ENCODE measurements around the gene ITGA3.
A peak's percentile ranks its signal among the peaks of the same experiment; 100 is the strongest.

The ITGA3 gene

DNA sequence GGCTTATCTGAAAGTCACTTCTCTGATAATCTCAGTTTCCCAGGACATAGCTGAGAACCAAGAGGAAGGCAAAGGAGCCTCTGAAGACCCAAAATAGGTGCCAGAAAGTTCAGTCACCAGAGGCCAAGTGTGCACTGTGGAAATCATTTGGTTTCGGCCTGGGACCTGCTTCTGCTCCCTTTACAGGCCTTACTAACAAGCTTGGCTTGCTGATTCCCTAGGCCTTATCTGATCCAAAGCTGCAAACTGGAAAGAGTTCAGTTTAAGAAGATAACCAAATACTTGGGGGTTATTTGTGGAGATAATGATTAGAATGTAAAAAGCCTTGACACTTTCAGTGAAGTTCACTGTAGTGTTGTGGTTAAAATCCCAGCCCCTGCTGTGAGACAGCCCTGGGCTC lies 17.0 kb downstream of the ITGA3 start:
- DNase-seq, result no peak

GRCh38 chr17:50074227-50074626 lies 18.3 kb downstream of the ITGA3 start:
- no peak for DNase-seq

DNA sequence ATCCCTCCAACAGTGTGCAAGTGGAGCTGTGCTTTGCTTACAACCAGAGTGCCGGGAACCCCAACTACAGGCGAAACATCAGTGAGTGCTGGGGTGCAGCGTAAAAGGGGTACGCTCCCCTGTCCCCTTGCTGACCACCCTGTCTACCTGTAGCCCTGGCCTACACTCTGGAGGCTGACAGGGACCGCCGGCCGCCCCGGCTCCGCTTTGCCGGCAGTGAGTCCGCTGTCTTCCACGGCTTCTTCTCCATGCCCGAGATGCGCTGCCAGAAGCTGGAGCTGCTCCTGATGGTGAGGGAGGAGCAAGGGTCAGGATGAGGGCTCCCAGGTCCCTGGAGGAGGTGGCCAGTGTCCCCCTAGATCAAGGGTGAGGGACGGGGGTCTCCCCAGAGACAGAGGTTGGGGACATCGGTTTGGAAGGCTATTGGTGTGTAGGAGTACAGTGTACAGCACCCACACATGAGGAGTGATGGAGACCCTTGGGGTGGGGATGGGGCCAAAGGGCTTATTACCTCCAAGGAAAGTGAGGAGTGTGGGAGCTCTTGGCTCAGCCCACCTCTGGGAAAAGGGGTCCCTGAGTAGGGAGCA lies 19.6 kb downstream of the ITGA3 start:
- DNase-seq, result no peak

- DNase-seq, result no peak
Measured at GRCh38 chr17:50076221-50076590, 20.3 kb downstream of the ITGA3 start.

GRCh38 chr17:50076591-50077235 lies 20.8 kb downstream of the ITGA3 start:
- no peak for DNase-seq

DNA sequence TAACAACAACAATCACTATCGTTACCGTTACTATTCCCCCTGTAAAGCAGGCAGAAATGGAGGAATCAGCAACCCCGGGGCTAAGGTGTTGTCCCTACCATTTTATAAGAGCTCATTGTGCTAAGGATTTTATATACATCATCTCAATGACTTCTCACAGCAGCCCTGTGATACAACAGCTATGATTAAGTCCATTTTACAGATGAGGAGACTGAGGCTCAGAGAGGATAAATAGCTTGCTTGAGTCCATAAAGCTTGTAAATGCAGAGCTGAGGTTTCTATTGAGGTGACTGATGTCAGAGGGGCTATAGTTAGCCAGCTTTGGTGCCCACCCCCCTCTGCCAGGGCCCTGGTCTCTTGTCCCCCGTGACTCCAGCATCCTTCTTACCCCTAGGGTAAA lies 22.5 kb downstream of the ITGA3 start:
- no peak for DNase-seq

DNA sequence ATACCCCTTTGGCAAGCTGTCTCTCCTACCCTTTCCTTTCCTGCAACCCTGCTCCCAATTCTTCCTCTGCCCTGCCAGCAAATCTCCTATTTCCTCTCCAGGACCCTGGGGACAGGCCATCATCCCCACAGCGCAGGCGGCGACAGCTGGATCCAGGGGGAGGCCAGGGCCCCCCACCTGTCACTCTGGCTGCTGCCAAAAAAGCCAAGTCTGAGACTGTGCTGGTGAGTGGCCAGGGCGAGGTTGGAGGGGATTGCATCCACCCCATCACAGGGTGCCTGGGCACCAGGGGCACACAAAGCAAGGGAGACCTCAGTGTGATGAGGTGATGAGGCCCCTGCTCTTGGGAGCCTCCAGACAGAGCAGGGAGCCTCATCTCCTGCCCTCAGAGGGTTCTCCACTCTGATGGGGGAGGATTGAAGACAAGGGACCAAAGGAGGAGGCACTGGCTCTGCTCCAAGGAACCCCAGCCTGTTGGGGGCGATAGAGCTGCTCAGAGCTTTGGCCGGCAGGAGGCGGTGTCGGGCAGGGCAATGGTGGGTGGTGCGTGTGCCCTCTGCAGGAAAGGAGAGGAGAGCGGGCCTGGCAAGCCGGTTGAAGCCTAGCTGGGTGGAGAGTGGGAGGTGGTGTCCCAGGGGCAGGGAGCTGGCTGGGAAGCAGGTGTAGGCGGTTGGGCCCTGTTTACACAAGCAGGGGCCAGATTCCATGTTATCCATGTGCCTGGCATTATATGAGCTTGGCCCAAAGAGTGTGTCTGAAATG lies 23.6 kb downstream of the ITGA3 start:
- peak in 1 of 2 donors; percentile 30 for DNase-seq

DNA sequence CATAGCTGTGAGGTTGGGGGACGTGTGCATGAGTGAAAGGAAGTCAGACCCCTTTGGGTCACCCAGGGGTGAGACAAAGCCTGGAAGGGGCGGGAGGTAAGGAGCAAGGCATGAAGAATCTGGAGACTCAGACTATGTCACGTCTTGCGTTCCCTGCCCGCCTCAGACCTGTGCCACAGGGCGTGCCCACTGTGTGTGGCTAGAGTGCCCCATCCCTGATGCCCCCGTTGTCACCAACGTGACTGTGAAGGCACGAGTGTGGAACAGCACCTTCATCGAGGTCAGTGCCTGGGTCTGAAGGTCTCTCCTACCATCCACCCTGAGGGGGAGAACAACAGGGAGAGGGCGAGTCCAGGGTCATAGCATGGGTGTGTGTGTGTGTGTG lies 24.2 kb downstream of the ITGA3 start:
- no peak for DNase-seq

GRCh38 chr17:50080827-50081226 lies 24.9 kb downstream of the ITGA3 start:
- no peak for DNase-seq

DNA sequence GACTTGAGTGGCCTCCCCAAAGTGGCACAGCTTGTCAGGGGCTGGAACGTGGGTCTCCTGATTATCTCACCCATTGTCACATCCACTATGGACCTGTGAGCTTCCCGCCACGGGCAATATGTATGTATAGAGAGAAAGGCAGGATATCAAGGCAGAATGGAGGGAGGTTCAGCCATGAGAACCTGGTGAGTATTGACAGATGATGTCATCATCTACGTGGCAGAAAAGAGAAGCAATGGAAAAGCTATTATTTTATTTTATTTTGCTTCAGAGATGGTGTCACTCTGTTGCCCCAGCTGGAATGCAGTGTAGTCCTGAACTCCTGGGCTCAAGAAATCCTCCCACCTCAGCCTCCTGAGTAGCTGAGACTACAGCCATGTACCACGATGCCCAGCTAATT lies 25.8 kb downstream of the ITGA3 start:
- no peak for DNase-seq

- DNase-seq, result peak; percentile 79 to 83
Measured at GRCh38 chr17:50087246-50087911, 31.5 kb downstream of the ITGA3 start.

- DNase-seq, result no peak
Measured at GRCh38 chr17:50087912-50088405, 32.0 kb downstream of the ITGA3 start.

DNA sequence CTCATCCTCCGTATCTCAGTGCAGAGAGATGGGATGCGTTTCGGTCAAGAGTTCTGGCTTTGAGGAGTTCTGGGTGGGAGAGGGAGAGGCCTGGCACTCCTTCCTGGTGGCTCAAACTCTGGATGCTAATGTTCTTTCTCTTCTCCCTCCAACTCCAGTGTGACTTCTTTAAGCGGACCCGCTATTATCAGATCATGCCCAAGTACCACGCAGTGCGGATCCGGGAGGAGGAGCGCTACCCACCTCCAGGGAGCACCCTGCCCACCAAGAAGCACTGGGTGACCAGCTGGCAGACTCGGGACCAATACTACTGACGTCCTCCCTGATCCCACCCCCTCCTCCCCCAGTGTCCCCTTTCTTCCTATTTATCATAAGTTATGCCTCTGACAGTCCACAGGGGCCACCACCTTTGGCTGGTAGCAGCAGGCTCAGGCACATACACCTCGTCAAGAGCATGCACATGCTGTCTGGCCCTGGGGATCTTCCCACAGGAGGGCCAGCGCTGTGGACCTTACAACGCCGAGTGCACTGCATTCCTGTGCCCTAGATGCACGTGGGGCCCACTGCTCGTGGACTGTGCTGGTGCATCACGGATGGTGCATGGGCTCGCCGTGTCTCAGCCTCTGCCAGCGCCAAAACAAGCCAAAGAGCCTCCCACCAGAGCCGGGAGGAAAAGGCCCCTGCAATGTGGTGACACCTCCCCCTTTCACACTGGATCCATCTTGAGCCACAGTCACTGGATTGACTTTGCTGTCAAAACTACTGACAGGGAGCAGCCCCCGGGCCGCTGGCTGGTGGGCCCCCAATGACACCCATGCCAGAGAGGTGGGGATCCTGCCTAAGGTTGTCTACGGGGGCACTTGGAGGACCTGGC lies 33.3 kb downstream of the ITGA3 start:
- DNase-seq, result no peak

DNA sequence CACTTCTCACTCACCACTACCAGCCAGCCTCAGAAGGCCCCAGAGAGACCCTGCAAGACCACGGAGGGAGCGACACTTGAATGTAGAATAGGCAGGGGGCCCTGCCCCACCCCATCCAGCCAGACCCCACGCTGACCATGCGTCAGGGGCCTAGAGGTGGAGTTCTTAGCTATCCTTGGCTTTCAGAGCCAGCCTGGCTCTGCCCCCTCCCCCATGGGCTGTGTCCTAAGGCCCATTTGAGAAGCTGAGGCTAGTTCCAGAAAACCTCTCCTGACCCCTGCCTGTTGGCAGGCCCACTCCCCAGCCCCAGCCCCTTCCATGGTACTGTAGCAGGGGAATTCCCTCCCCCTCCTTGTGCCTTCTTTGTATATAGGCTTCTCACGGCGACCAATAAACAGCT lies 34.2 kb downstream of the ITGA3 start:
- DNase-seq, result no peak

DNA sequence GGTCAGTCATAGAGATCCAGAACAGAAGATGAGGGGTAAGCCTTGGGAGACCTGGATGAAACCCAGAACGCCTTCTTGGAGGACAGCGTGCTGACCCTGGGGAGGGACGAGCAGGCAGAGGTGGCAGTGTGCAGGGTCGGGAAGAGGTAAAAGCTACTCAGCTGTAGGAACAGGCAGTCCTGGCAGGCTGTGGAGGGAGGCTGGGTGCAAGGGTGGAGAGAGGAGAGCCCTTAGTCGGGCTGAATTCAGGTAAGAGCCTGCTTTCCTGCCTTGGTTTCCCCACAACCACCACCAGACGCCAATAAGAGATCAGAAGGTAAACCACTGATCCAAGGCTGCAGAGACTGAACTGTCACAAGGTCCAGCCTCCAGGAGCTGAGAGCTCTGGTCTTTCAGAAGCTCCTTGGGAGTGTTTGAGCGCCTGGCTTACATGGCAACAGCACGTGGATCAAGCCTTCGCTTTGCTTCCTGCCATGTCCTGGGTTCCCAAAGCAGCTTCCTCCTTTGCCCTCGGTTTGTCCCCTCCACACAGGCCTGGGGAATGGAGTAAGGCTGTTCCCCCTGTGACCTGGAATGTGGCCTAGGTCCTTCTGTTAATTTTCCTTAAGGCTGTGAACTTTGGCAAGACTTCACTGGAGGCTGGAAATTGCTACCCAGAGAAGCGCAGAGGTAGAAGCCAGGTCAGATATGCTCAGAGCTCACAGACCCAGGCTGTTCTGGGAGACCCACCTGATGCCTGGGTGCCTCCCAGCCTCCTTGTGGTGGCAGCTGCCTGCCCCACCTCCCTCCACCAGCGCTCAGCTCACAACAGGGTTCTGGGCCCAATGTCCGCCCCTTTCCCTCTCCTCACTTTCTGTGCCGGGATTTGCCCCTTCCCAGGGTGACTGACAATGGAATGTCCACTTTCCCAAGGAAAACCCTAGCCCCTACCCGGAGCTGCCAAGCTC lies 35.3 kb downstream of the ITGA3 start:
- DNase-seq, result no peak

DNA sequence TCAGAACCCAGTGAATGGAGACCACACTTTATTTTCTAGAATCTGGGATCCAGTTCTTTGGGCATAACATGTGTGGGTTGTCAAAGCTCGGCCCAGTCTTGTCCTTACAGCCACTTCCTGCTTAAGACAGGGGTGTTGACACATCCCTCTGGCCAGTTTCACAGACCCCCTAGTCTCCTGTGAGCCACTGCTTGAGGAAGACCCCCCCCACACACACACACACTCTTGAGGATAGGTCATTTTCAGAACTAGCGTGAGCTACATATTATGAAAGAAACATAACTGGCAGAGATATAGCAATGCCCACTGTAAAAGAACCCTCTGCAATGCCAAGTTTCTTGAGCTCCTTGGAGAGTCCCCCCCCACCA lies 36.0 kb downstream of the ITGA3 start:
- no peak for DNase-seq

DNA sequence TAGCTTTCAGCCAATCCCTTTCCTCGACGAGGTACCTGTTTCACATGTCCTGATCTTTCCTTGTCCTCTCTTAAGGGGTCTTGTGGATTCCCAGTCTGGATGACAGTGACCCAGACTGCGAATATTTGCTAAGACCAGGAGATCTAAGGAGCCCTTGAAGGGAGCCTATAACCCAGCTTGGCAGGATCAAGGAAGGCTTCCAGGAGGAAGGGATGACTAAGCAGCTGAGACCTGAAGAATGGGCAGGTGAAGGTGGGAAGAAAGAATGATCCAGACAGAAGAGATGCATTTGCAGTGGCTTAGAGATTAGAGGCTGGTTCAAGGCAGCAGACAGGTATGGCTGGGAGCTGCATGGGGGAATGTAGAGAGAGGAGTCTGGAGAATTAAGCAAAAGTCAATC lies 37.3 kb downstream of the ITGA3 start:
- DNase-seq, result no peak

- DNase-seq, result no peak
Measured at GRCh38 chr17:50093807-50094206, 37.9 kb downstream of the ITGA3 start.

DNA sequence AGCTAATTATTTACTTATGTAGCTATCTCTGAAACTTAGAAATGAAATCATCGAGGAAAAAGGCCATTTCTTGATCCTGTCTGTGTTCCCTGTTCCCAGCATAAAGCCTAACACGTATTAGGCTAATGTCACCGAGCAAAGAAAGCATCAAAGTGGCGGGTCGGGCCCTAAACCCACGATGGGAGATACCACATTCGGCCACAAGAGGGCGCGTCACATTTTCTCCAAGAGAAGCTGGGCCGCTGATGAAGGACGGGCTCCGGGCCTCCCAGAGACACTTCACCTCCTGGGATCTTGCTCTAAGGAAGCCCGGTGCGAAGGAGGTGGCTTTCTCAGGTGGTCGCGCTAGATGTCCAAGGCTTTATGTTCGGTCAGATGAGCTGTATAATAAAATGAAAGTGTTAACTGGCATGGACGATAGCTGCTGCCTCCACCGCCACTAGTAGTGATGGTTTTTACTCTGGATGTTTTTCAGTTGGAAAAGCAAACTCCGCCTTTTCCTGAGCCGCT lies 38.4 kb downstream of the ITGA3 start:
- DNase-seq, result peak; percentile 94 to 97

DNA sequence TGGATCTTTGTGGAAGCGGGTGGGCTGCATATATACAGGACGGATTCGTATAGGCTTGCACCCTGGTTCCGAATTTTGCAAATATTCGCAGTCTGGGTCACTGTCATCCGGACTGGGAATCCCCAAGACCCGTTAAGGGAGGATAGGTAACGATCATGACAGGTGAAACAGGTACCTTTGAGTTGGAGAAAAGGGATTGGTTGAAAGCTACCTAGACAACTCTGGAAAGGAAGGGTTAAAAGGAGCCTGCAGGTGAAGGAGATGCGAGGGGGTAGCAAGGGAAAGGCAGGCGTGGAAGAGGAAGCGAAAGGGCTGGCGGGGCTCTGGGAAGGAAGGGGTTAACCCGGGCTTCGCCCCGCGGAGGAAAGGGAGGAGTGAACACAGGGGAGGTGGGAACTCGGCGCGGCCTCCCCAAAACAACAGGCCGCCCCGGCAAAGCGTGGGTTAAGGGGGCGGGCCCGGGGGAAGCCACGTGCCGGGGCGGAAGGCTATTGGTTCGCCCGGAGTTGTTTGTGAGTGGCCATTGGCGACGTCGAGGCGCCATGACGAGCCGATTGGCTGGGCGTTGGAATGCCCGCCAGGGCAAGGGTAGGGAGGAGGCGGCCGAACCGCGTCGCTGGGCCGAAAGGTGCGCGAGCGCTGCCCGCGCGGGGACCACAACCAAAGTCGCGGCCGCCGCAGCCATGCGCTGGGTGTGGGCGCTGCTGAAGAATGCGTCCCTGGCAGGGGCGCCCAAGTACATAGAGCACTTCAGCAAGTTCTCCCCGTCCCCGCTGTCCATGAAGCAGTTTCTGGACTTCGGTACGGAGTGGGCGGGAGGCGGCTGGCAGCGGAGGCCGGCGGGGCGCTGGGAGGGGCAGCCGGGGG lies 39.1 kb downstream of the ITGA3 start, which contains the start of gene PDK2:
Gene PDK2 (plus strand): TSS at position 599 of the 867 bp plus-strand sequence. CDS start 85 bp downstream, at position 684.
- peak; percentile 91 to 92 for DNase-seq
